A673 (cell line): ENCODE data around the gene METRNL.

Experiments used
- EZH2 ChIP-seq: fragments of 200-600 bp; sonication (generic); IDR thresholded peaks from 2 replicates; pipeline ENCODE4 v1.6.1; 2017; ENCODE audit warnings: borderline replicate concordance, low read depth, mild to moderate bottlenecking, mixed read lengths, antibody characterized with exemption, low read length; ENCODE audit not compliant: poor library complexity, severe bottlenecking
- TF ChIP-seq, protein P1 (sequence below): fragments of 300-800, 200-600 bp; sonication (generic); conservative IDR thresholded peaks from 2 replicates; pipeline ENCODE4 v1.5.1; 2017; ENCODE audit warnings: low read depth, mild to moderate bottlenecking, antibody characterized with exemption, low read length, moderate library complexity, mixed read lengths

DNA sequence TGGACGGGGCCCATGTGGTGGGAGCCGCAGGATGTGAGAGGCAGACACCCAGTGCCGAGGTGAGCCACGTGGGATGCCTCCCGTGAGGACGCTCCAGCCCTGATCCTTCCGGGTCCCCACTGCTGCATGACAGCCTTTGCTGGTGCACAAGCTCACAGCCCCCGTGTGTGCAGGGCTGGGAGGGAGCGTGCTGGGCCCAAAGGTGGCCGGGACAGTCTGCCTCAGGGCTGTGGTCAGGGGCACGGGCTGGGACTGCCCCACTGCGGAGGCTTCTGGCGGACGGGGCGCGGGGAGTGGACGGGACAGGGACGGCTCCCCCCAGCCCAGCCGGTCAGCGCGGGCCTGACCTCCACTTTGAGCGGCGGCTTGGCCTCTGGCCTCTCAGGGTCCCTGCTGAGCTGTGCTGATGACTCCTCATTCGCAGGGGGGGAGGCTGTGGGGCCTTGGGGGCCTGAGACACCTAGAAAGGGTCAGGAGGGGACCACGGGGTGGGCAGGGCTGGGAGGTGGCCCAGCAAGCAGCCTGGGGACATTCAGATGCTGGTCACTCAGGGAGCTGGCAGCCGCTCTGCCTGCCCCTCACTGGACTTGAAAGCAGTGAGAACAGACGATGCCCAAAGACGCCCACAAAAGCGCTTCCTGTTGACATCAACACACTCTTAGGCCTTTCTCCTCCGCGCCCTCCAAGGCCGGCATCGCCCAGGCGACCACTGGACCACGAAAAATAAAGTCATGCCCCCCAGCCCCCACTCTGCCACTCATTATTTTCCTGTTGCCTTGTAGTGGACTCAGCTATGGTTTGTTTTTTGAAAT lies 9.3 kb upstream of the METRNL start:
- no peak for TF ChIP-seq EZH2
- TF ChIP-seq, protein P1, sequence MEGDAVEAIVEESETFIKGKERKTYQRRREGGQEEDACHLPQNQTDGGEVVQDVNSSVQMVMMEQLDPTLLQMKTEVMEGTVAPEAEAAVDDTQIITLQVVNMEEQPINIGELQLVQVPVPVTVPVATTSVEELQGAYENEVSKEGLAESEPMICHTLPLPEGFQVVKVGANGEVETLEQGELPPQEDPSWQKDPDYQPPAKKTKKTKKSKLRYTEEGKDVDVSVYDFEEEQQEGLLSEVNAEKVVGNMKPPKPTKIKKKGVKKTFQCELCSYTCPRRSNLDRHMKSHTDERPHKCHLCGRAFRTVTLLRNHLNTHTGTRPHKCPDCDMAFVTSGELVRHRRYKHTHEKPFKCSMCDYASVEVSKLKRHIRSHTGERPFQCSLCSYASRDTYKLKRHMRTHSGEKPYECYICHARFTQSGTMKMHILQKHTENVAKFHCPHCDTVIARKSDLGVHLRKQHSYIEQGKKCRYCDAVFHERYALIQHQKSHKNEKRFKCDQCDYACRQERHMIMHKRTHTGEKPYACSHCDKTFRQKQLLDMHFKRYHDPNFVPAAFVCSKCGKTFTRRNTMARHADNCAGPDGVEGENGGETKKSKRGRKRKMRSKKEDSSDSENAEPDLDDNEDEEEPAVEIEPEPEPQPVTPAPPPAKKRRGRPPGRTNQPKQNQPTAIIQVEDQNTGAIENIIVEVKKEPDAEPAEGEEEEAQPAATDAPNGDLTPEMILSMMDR: no peak
